Gastrocnemius medialis (tissue), 4 donors: ENCODE results near the gene MITD1. TPM values are rescaled to one million over a fixed set of nuclear protein-coding genes. Genes with fewer than 3 reads are reported as not detected.

ENCODE experiments used
- ATAC-seq, 2 donors: fragments of 150-250 bp; one replicate each; pipeline ENCODE4 v1.9.1; 2016
- DNase-seq, 2 donors: peaks; one replicate each; pipeline ENCODE4 v3.0.0-alpha.2; 2019
- H3K27ac ChIP-seq, 4 donors: fragments of 200-600 bp; sonication (generic); 1 replicate in 1 of 4; 2 replicates in 3 of 4; pipeline ENCODE4 v1.5.1; 2016 to 2018; ENCODE audit warnings: mild to moderate bottlenecking in 2 of 4, moderate library complexity in 1 of 4
- H3K27me3 ChIP-seq, 3 donors: fragments of 200-600 bp; sonication (generic) in 2 of 3; 1 replicate in 1 of 3; 2 replicates in 2 of 3; pipeline versions ENCODE4 v1.5.1 to v1.6.0; 2016 to 2019; ENCODE audit warnings: mild to moderate bottlenecking in 1 of 3, moderate library complexity in 1 of 3
- H3K36me3 ChIP-seq, 2 donors: fragments of 200-600 bp; sonication (generic) in 1 of 2; one replicate each; pipeline ENCODE4 v1.5.1; 2017 to 2018
- H3K4me1 ChIP-seq, 2 donors: fragments of 200-600 bp; sonication (generic) in 1 of 2; one replicate each; pipeline ENCODE4 v1.5.1; 2016 to 2017; ENCODE audit warnings: mild to moderate bottlenecking in 2 of 2
- H3K4me3 ChIP-seq, 4 donors: fragments of 200-600 bp; sonication (generic) in 3 of 4; 1 replicate in 1 of 4; 2 replicates in 3 of 4; pipeline ENCODE4 v1.5.1; 2016 to 2019; ENCODE audit warnings: mild to moderate bottlenecking in 2 of 4
- H3K9me3 ChIP-seq, 3 donors: fragments of 200-600 bp; sonication (generic) in 2 of 3; 1 replicate in 1 of 3; 2 replicates in 2 of 3; pipeline ENCODE4 v1.5.1; 2016 to 2019
- POLR2A ChIP-seq, 2 donors: fragments of 450-650 bp; IDR thresholded peaks; one replicate each; pipeline ENCODE4 v1.6.1; 2017; ENCODE audit warnings: antibody characterized with exemption in 2 of 2, mild to moderate bottlenecking in 2 of 2, moderate library complexity in 2 of 2
- in situ Hi-C, 4 donors: fragments of 200-750 bp; cut with MboI; loops; one replicate each; pipeline versions ENCODE4 v1.15.0 to v1.8.0; 2017; ENCODE audit warnings: low sequenced_read_pairs in 4 of 4
- intact Hi-C: fragments of 100-400 bp; cut with DNase I; formaldehyde crosslinking; loops from one replicate; pipeline ENCODE4 v1.15.1; 2023; ENCODE audit warnings: low total_unique reads
- total RNA-seq, 4 donors: library from RNA; depleted of rRNA; stranded (reverse); fragments of >200 nt; gene quantifications; one replicate each; pipeline versions ENCODE4 v1.1.0 to v1.2.3, GENCODE V29; 2016
- TF ChIP-seq, protein P1 (sequence below), 5 experiments: fragments of 450-650 bp in 3 of 5; fragments of 200-600 bp in 2 of 5; sonication (generic) in 2 of 5; IDR thresholded peaks in 4 of 5; conservative IDR thresholded peaks in 1 of 5; 1 replicate in 4 of 5; 2 replicates in 1 of 5; pipeline ENCODE4 v1.5.1; 2016 to 2019; ENCODE audit warnings: antibody characterized with exemption in 5 of 5, mild to moderate bottlenecking in 3 of 5, moderate library complexity in 3 of 5

Gene MITD1
- total RNA-seq: 10 to 100 TPM; 12.3 to 16.8 (median 13.2) TPM

DNA sequence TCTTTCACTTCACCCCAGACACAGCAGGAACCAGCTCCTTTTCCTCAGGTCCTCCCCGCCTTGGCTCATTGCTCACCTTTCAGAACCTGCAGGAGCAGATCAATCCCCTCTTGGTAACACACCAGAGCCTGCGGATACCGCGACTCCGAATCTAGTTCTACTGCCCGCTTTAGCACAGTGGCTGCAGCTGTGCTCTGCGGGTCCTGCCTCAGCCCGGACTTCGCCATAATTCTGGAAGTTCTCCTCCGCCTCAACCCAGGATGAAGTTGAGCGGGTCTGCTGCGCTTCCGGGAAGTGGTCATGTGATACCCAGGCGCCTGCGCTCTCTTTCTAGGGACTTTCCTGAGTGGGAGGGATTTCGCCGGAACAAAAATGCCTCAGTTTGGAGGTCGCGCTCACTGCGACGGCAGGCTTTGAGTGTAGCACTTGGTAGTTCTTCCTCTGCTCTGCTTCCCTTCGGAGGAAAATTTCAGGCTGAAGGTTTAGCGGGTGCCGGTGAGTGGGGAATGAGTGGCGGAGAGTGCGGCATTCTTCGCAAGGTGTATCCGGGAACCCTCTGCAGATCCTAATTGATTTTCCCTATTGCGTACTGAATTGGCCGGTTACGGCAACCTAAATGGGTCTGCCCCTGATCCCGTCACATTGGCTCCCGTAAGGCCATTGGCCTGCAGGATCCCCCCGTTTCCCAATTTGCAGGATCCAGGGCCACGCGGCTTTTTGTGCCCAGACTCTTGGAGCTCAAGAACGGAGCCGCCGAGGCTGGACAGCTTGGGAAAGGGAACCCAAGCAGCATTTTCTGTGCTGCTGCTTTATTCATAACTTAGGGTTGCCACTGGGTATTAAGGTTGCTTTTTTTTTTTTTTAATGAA lies at the start of gene MITD1, which contains the start of gene MRPL30:
TSS of gene MITD1 (minus strand) at position 304 of the 869 bp plus-strand sequence. CDS start at position 227, 77 bp downstream.
TSS of gene MRPL30 (plus strand) at position 430 of the 869 bp plus-strand sequence. CDS start 5,020 bp downstream, outside the sequence.
- H3K9me3 ChIP-seq: no peaks in the 10 kb centered on the region
- H3K4me3 ChIP-seq: peak within 1 kb of the TSS; percentile 73 to 84 (median 80)
- in situ Hi-C loops: loop anchor here (10.0 to 25.0 kb wide), 6 partner anchors 156 to 1381 kb away; partner anchors contain the start of genes REV1 (in 4 of the 4), EIF5B (in 2 of the 4), TXNDC9 (in 2 of the 4) and COA5 (in 1 of the 4)
- peak within 1 kb of the TSS; percentile 77 to 88 (median 80) for H3K27ac ChIP-seq
- H3K27me3 ChIP-seq: no peaks in the 10 kb centered on the region
- intact Hi-C loops: loop anchor here (1.0 to 2.0 kb wide), 5 partner anchors 27 to 572 kb away; partner anchors contain the start of genes C2orf15, COA5, LIPT1 and REV1
- TF ChIP-seq, protein P1, sequence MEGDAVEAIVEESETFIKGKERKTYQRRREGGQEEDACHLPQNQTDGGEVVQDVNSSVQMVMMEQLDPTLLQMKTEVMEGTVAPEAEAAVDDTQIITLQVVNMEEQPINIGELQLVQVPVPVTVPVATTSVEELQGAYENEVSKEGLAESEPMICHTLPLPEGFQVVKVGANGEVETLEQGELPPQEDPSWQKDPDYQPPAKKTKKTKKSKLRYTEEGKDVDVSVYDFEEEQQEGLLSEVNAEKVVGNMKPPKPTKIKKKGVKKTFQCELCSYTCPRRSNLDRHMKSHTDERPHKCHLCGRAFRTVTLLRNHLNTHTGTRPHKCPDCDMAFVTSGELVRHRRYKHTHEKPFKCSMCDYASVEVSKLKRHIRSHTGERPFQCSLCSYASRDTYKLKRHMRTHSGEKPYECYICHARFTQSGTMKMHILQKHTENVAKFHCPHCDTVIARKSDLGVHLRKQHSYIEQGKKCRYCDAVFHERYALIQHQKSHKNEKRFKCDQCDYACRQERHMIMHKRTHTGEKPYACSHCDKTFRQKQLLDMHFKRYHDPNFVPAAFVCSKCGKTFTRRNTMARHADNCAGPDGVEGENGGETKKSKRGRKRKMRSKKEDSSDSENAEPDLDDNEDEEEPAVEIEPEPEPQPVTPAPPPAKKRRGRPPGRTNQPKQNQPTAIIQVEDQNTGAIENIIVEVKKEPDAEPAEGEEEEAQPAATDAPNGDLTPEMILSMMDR (IDR thresholded peaks at IDR 0.05 in 4 of 5, conservative IDR thresholded peaks at IDR 0.05 in 1 of 5): no peak
- peak; percentile 29 to 73 for TF ChIP-seq POLR2A (IDR thresholded peaks at IDR 0.05)
- peaks cover 23 to 33% of the 10 kb centered on the region in 2 donors for H3K4me1 ChIP-seq
- no peaks in the 10 kb centered on the region for H3K36me3 ChIP-seq
- peak; percentile 87 to 89 for DNase-seq
- ATAC-seq: peak; percentile 98 to 100

DNA sequence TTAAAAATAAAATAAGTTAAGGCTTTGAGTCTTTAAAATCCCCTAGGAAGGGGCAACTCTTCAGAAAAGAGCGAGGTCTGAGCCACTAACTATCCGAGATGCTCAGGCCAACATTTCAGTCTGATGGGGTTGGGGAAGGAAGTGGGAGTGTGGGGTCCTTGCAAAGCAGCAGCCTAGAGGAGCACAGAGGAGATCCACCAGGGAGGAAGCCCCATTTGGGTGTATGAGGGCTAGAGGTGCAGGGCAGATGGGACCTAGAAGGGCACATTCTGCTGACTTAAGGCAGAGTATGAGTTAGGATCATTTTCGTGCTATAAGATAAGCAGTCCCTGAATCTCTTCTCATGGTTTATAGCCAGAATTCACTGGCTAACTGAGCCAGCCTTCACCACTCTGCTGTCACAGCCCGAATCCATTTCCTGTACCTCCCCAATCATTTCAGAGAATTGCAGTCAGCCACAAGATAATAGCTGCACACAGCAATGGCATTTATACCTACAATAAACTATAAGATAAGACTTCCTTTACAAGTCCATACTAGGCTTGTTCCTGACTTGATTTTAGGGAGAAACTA lies 37.2 kb upstream of the MITD1 start:
- no peak for ATAC-seq
- Histone ChIP-seq H3K36me3 (no peaks in the 10 kb centered on the region), H3K27ac (no peak overlapping the region), H3K9me3 (no peaks in the 10 kb centered on the region), H3K4me1 (no peaks in the 10 kb centered on the region), H3K27me3 (no peaks in the 10 kb centered on the region), H3K4me3 (no peak overlapping the region)
- in situ Hi-C loops (no loop called here), intact Hi-C loops (no loop called here)
- no peak for DNase-seq
- TF ChIP-seq POLR2A (IDR thresholded peaks at IDR 0.05): no peak
- TF ChIP-seq, protein P1 (IDR thresholded peaks at IDR 0.05 in 4 of 5, conservative IDR thresholded peaks at IDR 0.05 in 1 of 5): no peak

DNA sequence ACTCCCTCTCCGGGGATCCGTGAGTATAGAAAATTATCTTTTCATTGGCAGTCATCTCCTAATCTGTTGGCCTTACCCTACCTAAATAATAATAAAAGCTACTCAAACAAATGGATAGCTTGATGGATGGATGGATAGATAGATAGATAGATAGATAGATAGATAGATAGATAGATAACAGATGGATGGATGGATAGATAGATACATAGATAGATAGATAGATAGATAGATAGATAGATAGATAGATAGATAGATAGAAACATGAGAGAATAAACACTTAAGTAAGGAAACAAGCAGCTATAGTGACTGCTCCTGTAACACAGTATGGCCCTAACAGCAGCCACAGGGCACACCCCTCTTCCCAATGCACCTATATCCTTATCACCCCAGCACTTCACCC lies 35.2 kb upstream of the MITD1 start:
- in situ Hi-C loops (no loop called here), intact Hi-C loops (no loop called here)
- no peaks in the 10 kb centered on the region for H3K36me3 ChIP-seq
- no peaks in the 10 kb centered on the region for H3K4me1 ChIP-seq
- TF ChIP-seq, protein P1 (IDR thresholded peaks at IDR 0.05 in 4 of 5, conservative IDR thresholded peaks at IDR 0.05 in 1 of 5): no peak
- no peak for TF ChIP-seq POLR2A (IDR thresholded peaks at IDR 0.05)
- no peak overlapping the region for H3K4me3 ChIP-seq
- ATAC-seq (no peak), DNase-seq (no peak)
- H3K9me3 ChIP-seq: no peaks in the 10 kb centered on the region
- no peak overlapping the region for H3K27ac ChIP-seq
- no peaks in the 10 kb centered on the region for H3K27me3 ChIP-seq

DNA sequence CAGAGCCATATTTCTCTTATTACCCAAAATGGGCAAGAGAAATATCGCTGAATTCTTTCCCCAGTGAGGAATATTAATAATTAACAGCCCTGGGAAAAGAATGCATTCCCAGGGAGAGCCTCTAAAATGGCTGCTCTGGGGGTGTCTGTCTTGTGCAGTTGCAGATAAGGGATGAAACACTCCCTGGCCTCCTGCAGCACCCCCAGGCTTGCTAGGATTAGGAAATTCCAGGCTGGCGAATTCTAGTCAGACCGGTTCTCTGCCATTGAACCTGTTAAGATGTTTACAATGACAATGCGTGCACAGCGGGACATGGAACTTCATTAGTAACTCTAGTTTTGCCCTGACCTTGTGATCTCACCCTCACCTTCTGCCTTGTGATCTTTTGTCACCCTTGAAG lies 24.6 kb upstream of the MITD1 start:
- no peak overlapping the region for H3K27ac ChIP-seq
- TF ChIP-seq, protein P1 (IDR thresholded peaks at IDR 0.05 in 4 of 5, conservative IDR thresholded peaks at IDR 0.05 in 1 of 5): no peak
- no peak for TF ChIP-seq POLR2A (IDR thresholded peaks at IDR 0.05)
- DNase-seq (no peak), ATAC-seq (no peak)
- no peaks in the 10 kb centered on the region for H3K27me3 ChIP-seq
- H3K9me3 ChIP-seq: no peaks in the 10 kb centered on the region
- in situ Hi-C loops (no loop called here), intact Hi-C loops (no loop called here)
- no peak overlapping the region for H3K4me3 ChIP-seq
- peaks cover 0 to 4% of the 10 kb centered on the region in 2 donors for H3K36me3 ChIP-seq
- H3K4me1 ChIP-seq: no peaks in the 10 kb centered on the region
